ENCODE results near the gene KCNAB3.

DNA sequence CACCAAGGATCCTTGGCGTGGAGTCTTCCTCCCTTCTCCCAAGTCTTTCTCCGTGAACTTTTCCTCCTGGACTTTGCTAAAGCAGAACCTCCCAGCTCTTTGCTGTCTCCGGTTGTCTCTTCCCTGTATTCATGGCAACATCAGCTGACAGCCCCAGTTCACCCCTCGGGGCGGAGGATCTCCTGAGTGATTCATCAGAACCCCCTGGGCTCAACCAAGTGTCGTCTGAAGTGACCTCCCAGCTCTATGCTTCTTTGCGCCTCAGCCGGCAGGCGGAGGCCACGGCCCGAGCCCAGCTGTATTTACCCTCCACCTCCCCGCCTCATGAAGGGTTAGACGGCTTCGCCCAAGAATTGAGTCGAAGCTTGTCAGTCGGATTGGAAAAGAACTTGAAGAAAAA lies 3.3 kb upstream of the KCNAB3 start:
- TF ChIP-seq POLR2A (IDR thresholded peaks at IDR 0.05) (no peak), CTCF (IDR thresholded peaks at IDR 0.05) (peak in 1 of 4 experiments; percentile 9)
